Caco-2 (cell line): ENCODE measurements around the gene CLIC3. TPM values are rescaled to one million over a fixed set of nuclear protein-coding genes. Genes with fewer than 3 reads are reported as not detected.

ENCODE experiments used
- BruUV-seq: library from RNA; stranded (reverse); fragments of 400-500 nt; replicated peaks from 2 replicates; lab custom pipeline; 2021; lab: Mats Ljungman, UMichigan
- CTCF ChIA-PET: fragments of 300-600 bp; sonication (Branson Sonifier 250); formaldehyde crosslinking; loops from one replicate; lab custom pipeline; 2022; ENCODE audit warnings: antibody characterized with exemption; lab: Charles Lee
- POLR2A ChIA-PET: fragments of 300-600 bp; sonication (Branson Sonifier 250); formaldehyde crosslinking; loops from one replicate; lab custom pipeline; 2022; ENCODE audit warnings: antibody characterized with exemption; lab: Charles Lee
- DNase-seq, 2 experiments: peaks; one replicate each; pipeline versions ENCODE4 v3.0.0 to v3.0.0-alpha.2; 2020 to 2022
- H3K27me3 ChIP-seq: replicated peaks from 2 replicates; pipeline ENCODE4 v1.6.0; 2011; ENCODE audit warnings: low read length; ENCODE audit not compliant: control insufficient read depth, insufficient read depth
- H3K36me3 ChIP-seq: 2 replicates; pipeline ENCODE4 v1.5.1; 2011; ENCODE audit warnings: low read length; ENCODE audit not compliant: control insufficient read depth, insufficient read depth
- H3K4me1 ChIP-seq: fragments of 250-450 bp; sonication (Bioruptor Pico); 2 replicates; pipeline ENCODE4 v1.5.1; 2020; ENCODE audit warnings: mild to moderate bottlenecking
- H3K4me3 ChIP-seq: 2 replicates; pipeline ENCODE4 v1.5.1; 2011; ENCODE audit warnings: low read depth, mild to moderate bottlenecking, control low read depth, low read length
- H3K9me3 ChIP-seq: fragments of 250-450 bp; sonication (Bioruptor Pico); 2 replicates; pipeline ENCODE4 v1.5.1; 2020; ENCODE audit warnings: mild to moderate bottlenecking, moderate library complexity
- H3K27ac Mint-ChIP-seq: one replicate; pipeline ENCODE4 v1.8.0; 2022; ENCODE audit warnings: mixed read lengths; ENCODE audit not compliant: unreplicated experiment
- H3K27me3 Mint-ChIP-seq: one replicate; pipeline ENCODE4 v1.8.0; 2022; ENCODE audit warnings: mixed read lengths; ENCODE audit not compliant: insufficient read depth, unreplicated experiment
- H3K36me3 Mint-ChIP-seq: one replicate; pipeline ENCODE4 v1.8.0; 2022; ENCODE audit warnings: mild to moderate bottlenecking, mixed read lengths; ENCODE audit not compliant: insufficient read depth, unreplicated experiment
- H3K4me1 Mint-ChIP-seq: one replicate; pipeline ENCODE4 v1.8.0; 2022; ENCODE audit warnings: low read depth, mixed read lengths; ENCODE audit not compliant: unreplicated experiment
- H3K4me3 Mint-ChIP-seq: one replicate; pipeline ENCODE4 v1.8.0; 2022; ENCODE audit warnings: mild to moderate bottlenecking, moderate library complexity, mixed read lengths; ENCODE audit not compliant: unreplicated experiment
- H3K9me3 Mint-ChIP-seq: one replicate; pipeline ENCODE4 v1.8.0; 2022; ENCODE audit warnings: mixed read lengths; ENCODE audit not compliant: unreplicated experiment
- CTCF ChIP-seq, 2 experiments: fragments of 200-600 bp in 1 of 2; IDR thresholded peaks; 1 replicate in 1 of 2; 2 replicates in 1 of 2; pipeline versions ENCODE4 v1.5.1 to v1.8.0; 2011 to 2022; ENCODE audit warnings: antibody characterized with exemption in 1 of 2, control low read depth in 1 of 2, inconsistent platforms in 1 of 2, low read depth in 1 of 2, low read length in 1 of 2, mild to moderate bottlenecking in 1 of 2, moderate library complexity in 1 of 2; ENCODE audit not compliant: insufficient read depth in 1 of 2, severe bottlenecking in 1 of 2, unreplicated experiment in 1 of 2
- intact Hi-C: fragments of 100-400 bp; cut with micrococcal nuclease; formaldehyde crosslinking; loops from one replicate; pipeline ENCODE4 v1.10.0; 2022; ENCODE audit not compliant: unreplicated experiment
- total RNA-seq: library from RNA; stranded (reverse); gene quantifications from 2 replicates; pipeline ENCODE4 v1.2.3, GENCODE V29; 2022

CLIC3 gene
- total RNA-seq, 1 experiment from 2014 or later: 4.7 TPM

GRCh38 chr9:136979769-136980587 lies 16.4 kb downstream of the CLIC3 start:
- intact Hi-C loops: no loop called here
- no TSS peak for BruUV-seq
- no peak for DNase-seq
- no peaks in the 10 kb centered on the region for H3K9me3 Mint-ChIP-seq
- POLR2A ChIA-PET: no interaction called here
- no peaks in the 10 kb centered on the region for H3K9me3 ChIP-seq
- TF ChIP-seq CTCF (IDR thresholded peaks at IDR 0.05; ENCODE audit: insufficient read depth in 1 of 2, low read depth in 1 of 2, low read length in 1 of 2, severe bottlenecking in 1 of 2, unreplicated experiment in 1 of 2): no peak
- H3K4me1 ChIP-seq: no peaks in the 10 kb centered on the region
- H3K4me3 ChIP-seq: no peak overlapping the region
- CTCF ChIA-PET: no interaction called here
- H3K4me3 Mint-ChIP-seq: no peak overlapping the region
- no peaks in the 10 kb centered on the region for H3K27me3 ChIP-seq
- no peak overlapping the region for H3K27ac Mint-ChIP-seq
- H3K36me3 Mint-ChIP-seq: no peaks in the 10 kb centered on the region
- no peaks in the 10 kb centered on the region for H3K36me3 ChIP-seq
- no peaks in the 10 kb centered on the region for H3K27me3 Mint-ChIP-seq
- H3K4me1 Mint-ChIP-seq: no peaks in the 10 kb centered on the region

- CTCF ChIA-PET: no interaction called here
- no peaks in the 10 kb centered on the region for H3K27me3 Mint-ChIP-seq
- H3K4me1 Mint-ChIP-seq: no peaks in the 10 kb centered on the region
- intact Hi-C loops: no loop called here
- DNase-seq: no peak
- no peaks in the 10 kb centered on the region for H3K36me3 Mint-ChIP-seq
- no peak for TF ChIP-seq CTCF (IDR thresholded peaks at IDR 0.05; ENCODE audit: insufficient read depth in 1 of 2, low read depth in 1 of 2, low read length in 1 of 2, severe bottlenecking in 1 of 2, unreplicated experiment in 1 of 2)
- BruUV-seq: no TSS peak
- Histone ChIP-seq H3K27me3 (no peaks in the 10 kb centered on the region), H3K9me3 (no peaks in the 10 kb centered on the region), H3K36me3 (no peaks in the 10 kb centered on the region), H3K4me1 (no peaks in the 10 kb centered on the region), H3K4me3 (no peak overlapping the region)
- H3K4me3 Mint-ChIP-seq: no peak overlapping the region
- POLR2A ChIA-PET: no interaction called here
- no peak overlapping the region for H3K27ac Mint-ChIP-seq
- no peaks in the 10 kb centered on the region for H3K9me3 Mint-ChIP-seq
Measured at GRCh38 chr9:136978865-136979544, 17.4 kb downstream of the CLIC3 start.

GRCh38 chr9:136978073-136978864 lies 18.1 kb downstream of the CLIC3 start:
- DNase-seq: peak in 1 of 2 experiments; percentile 39
- H3K4me1 ChIP-seq: no peaks in the 10 kb centered on the region
- Mint-ChIP-seq H3K4me1 (no peaks in the 10 kb centered on the region), H3K36me3 (no peaks in the 10 kb centered on the region), H3K27ac (no peak overlapping the region), H3K9me3 (no peaks in the 10 kb centered on the region), H3K27me3 (no peaks in the 10 kb centered on the region), H3K4me3 (no peak overlapping the region)
- no peaks in the 10 kb centered on the region for H3K9me3 ChIP-seq
- no peaks in the 10 kb centered on the region for H3K27me3 ChIP-seq
- no peaks in the 10 kb centered on the region for H3K36me3 ChIP-seq
- BruUV-seq: no TSS peak
- H3K4me3 ChIP-seq: no peak overlapping the region
- ChIA-PET POLR2A (no interaction called here), CTCF (interaction anchor here (0.6 kb wide), 1 partner anchor 18 kb away, joined by 7 read pairs; no protein-coding TSS in a partner anchor)
- intact Hi-C loops: no loop called here
- TF ChIP-seq CTCF (IDR thresholded peaks at IDR 0.05; ENCODE audit: insufficient read depth in 1 of 2, low read depth in 1 of 2, low read length in 1 of 2, severe bottlenecking in 1 of 2, unreplicated experiment in 1 of 2): no peak
